NCI-H1105 treated with DMSO at 0.1 percent for 48 hours (cell line): ENCODE data around the gene TEX264.
"Not testable (repeated sequence)": the region's sequence is repeated elsewhere in the genome, so short reads cannot be mapped to it uniquely, and the experiment has no call there.

Experiments used
- DNase-seq: peaks from one replicate; lab custom pipeline; 2025; lab: John Stamatoyannopoulos, UW

The TEX264 gene, protein sequence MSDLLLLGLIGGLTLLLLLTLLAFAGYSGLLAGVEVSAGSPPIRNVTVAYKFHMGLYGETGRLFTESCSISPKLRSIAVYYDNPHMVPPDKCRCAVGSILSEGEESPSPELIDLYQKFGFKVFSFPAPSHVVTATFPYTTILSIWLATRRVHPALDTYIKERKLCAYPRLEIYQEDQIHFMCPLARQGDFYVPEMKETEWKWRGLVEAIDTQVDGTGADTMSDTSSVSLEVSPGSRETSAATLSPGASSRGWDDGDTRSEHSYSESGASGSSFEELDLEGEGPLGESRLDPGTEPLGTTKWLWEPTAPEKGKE

DNA sequence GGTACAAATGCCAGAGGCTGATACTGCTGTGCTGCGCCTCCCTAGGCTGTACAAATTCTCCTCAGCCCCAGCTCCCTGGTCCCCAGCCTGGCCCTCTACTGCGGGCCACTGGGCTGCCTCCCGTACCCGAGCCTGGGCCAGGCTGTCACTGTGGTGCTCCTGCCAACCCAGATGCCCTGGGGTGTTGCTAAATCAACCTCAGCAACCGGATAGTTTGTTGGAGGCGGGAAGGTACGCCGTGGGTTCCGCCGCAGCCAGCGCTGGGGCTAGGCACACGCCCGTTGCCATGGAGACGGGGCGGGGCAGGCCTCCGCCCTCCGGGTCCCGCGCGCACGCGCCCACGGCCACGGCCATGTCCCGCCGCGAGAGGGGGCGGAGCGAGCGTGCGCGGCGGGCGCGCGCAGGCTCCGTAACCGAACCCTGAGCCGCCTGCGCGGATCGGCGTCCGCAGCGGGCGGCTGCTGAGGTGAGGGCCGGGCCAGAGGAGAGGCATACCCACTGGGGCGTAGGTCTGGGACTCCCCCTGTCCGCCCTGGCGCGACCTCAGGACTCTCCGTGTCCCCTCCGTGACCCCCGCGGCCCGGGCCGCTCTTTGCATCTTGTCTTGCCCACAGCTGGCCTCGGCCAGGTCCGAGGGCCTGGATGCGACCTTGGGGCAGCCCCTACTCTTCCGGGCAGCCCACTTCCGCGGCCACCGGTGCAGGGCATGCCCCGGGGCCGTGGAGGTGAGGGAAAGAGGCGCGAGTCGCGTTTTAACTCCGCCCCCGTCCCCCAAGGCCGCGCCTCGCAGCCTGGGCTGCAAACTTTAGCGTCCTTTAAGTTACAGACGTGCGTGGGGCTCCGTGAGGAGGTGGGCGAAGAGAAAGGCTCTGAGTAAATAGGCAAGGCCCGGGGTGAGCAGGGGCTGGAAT lies at the start of gene TEX264:
TSS of gene TEX264 (plus strand) at position 430 of the 911 bp plus-strand sequence. CDS start 3,053 bp downstream, outside the sequence.
- DNase-seq, result peak; percentile 56

DNA sequence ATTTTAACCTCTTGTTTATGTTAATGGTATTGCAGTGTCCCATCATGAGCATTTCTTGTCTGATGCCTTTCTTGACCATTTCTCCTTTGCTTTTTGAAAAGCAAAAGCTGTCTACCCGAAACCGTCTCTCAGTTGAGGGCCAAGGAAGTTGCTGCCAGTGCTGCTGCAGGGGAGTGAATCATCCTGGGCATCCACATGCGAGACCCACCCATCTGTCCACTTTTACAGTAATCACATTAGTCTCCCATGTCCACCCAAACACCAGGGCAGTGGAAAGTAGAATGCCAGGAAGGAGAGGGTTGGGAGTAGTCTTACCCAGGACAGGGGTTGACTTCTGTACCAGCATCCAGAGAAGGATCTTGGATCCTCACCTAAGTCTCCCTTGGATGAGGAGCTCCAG lies 48.6 kb upstream of the TEX264 start:
- DNase-seq, result no peak

DNA sequence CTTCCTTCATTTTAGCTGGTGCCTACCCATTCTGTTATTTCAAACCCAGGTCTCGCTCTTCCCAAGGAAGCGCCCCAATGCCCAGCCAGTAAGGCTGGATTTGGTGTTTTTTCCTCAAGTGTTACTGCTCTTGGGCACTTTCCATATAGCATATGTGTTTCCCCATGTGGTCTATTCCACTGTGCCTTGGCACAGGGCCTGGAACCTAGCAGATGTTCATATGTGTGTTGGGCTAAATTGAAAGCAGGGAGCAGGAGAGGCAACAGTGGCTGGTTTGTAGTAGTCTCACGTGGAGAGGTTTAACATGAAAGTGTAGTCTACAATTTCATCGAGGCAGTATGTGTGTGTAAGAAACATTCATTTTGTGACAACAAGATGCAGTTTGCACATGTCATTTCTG lies 48.2 kb upstream of the TEX264 start:
- no peak for DNase-seq

DNA sequence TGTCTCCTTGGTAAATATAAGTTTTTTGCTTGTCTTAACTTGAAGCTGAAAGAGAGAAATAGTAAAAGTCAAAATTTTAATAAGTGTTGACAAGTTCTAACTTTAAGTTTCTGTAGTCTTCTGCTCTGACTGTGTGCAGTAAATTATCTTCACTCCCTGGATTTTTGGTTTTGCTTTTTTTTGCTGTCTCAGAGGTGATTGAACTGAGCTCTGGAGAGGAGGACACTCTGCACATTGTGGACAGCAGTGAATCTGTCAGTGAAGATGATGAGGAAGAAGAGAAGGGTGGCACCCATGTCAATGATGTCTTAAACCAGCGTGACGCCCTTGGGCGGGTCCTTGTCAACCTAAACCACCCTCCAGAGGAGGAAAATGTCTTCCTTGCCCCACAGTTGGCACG lies 40.5 kb upstream of the TEX264 start:
- no peak for DNase-seq

DNA sequence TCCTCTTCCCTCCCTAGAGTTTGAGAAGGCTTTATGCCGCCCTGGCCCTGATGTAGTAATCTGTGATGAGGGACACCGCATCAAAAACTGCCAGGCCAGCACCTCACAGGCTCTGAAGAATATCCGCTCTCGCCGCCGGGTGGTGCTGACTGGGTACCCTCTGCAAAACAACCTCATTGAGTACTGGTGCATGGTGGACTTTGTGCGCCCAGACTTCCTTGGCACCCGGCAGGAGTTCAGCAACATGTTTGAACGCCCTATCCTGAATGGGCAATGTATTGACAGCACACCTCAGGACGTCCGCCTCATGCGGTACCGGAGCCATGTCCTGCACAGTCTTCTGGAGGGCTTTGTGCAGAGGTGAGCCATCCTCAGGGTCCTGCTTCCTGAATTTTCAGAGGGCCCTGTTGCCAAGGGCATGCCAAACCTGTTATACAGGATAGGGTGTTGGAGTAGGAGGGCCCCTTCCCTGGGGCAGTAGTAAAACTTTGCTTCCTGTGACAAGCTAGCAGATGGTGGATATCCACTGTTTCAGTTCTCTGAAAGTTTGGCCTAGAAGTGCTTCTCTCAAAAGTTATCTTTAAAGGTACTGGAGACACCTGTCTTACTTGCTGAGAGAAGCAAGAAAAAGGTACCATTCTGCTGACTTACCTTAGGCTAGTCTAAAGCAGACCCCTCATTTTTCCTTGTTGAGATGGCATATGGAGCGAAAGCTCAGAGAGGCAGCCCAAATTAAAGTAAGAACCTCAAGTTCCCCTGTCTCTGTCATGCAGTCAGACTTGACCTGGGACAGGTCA lies 33.7 kb upstream of the TEX264 start:
- DNase-seq, result no peak

DNA sequence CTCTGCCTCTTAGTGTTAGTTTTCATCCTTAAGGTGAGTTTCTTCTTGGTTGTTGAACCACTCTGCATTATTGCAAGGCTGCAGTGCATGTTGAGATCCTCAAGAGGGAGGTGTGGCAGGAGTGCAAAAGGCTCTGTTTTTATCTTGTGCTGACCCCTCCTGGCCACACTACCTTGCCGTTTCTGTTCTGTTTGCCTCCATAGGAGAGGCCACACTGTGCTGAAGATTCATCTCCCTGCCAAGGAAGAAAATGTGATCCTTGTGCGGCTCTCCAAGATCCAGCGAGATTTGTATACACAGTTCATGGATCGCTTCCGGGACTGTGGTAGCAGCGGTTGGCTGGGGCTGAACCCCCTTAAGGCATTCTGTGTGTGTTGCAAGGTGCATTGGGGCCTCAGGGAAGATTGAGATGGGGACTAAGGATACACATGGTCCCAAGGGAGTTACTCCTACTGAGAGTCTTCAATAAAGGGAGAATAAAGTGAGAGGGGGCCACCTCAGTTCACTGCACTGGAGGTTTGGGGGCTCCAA lies 33.0 kb upstream of the TEX264 start:
- DNase-seq, result no peak

DNA sequence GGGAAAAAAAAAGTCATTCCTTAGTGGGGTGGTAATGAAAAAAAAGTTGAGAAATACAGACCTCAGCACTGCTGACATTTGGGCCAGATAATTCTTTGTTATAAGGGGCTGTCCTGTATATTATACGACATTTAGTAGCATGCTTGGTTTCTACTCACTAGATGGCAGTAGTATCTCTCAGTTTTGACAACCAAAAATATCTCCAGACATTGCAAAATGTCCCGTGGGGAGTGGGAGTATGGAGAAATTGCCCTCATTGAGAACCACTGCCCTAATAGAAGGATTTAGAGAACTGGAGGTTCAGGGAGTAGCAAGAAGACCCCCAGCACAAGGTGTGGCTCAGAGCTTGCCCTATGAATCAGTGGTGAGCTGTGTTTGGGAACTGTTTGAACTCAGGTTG lies 28.6 kb upstream of the TEX264 start:
- no peak for DNase-seq

DNA sequence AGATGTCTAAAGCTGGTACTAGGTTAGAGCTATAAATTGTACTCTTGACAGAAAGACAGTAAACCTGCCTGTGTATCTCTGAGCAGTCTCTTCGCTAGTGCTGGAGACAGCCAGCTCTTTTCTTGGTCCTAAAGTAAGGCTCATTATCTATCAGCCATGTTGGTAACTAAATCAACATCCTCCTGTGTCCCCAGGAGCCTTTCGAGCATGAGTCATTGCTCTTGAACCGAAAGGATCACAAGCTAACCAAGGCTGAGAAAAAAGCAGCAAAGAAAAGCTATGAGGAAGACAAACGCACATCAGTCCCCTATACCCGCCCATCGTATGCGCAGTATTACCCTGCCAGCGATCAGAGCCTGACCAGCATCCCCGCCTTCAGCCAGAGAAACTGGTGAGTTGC lies 25.0 kb upstream of the TEX264 start:
- no peak for DNase-seq

DNA sequence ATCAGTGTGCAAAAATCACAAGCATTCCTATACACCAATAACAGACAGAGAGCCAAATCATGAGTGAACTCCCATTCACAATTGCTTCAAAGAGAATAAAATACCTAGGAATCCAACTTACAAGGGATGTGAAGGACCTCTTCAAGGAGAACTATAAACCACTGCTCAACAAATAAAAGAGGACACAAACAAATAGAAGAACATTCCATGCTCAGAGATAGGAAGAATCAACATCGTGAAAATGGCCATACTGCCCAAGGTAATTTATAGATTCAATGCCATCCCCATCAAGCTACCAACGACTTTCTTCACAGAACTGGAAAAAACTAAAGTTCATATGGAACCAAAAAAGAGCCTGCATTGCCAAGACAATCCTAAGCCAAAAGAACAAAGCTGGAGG lies 18.9 kb upstream of the TEX264 start:
- not testable (repeated sequence) for DNase-seq

DNA sequence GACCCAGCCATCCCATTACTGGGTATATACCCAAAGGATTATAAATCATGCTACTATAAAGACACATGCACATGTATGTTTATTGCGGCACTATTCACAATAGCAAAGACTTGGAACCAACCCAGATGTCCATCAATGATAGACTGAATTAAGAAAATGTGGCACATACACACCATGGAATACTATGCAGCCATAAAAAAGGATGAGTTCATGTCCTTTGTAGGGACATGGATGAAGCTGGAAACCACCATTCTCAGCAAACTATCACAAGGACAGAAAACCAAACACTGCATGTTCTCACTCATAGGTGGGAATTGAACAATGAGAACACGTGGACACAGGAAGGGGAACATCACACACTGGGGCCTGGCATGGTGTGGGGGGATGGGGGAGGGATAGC lies 17.6 kb upstream of the TEX264 start:
- DNase-seq, result not testable (repeated sequence)

DNA sequence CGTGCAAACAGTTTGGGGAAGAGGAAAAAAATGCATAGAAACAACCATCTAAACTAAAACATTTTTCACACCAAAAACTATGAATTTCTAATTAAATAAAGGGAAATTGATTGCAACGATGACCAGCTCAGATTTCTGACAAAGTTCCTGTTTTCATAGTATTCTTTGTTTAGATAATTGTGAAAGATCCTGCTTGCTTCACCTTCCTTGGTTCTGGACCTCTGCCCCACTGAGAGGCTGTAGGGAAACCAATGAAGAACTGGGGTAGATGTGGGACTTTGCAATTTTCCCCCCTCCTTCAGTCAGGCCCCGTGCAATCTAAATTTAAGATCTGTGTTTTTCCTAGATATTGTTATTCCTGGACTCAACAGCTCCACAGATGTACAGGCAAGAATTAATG lies 13.8 kb upstream of the TEX264 start:
- no peak for DNase-seq

DNA sequence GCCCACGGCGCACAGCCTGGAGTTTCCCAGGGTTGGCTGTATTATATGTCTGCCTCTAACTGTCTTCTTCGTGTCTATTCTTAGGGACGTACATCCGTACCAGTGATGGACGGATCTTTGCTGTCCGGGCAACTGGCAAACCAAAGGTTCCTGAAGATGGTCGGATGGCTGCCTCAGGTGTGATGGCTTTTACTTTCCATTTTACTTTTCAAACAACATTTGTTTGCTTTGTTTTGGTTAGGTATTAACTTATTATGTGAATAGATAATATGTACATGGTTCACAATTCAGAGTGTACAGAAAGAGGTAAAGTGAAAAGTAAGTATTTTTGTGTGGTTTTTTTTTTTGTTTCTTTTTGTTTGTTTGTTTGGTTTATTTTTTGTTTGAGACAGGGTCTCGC lies 11.1 kb upstream of the TEX264 start:
- DNase-seq, result no peak

DNA sequence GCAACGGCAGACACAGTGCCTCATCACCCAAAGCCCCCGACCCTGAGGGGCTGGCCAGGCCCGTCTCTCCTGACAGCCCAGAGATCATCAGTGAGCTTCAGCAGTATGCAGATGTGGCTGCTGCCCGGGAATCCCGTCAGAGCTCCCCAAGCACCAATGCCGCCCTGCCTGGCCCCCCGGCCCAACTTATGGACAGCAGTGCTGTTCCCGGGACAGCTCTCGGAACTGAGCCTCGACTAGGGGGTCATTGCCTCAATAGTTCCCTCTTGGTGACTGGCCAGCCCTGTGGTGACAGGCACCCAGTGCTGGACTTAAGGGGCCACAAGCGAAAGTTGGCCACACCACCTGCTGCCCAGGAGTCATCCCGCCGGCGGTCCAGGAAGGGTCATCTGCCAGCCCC lies 8.6 kb upstream of the TEX264 start:
- no peak for DNase-seq

DNA sequence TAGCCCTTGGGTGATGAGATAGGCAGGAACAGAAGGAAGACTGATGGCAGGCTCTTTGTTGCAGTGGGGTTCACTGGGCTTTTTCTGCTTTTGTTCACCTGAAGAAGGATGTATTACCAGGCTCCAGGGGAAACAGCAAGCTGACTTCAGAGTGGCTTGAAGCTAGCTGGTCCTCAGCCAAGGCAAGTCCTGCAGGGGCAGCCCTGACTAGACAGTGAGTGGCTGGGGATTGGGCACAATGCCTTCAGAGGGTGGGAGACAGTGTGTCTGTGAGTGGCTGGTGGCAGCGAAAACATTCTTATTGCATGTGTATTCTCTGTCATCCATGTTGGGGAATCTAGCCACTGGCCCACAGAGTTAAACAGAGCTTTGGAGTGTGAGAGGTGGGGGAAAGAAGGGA lies 2.3 kb upstream of the TEX264 start:
- no peak for DNase-seq

DNA sequence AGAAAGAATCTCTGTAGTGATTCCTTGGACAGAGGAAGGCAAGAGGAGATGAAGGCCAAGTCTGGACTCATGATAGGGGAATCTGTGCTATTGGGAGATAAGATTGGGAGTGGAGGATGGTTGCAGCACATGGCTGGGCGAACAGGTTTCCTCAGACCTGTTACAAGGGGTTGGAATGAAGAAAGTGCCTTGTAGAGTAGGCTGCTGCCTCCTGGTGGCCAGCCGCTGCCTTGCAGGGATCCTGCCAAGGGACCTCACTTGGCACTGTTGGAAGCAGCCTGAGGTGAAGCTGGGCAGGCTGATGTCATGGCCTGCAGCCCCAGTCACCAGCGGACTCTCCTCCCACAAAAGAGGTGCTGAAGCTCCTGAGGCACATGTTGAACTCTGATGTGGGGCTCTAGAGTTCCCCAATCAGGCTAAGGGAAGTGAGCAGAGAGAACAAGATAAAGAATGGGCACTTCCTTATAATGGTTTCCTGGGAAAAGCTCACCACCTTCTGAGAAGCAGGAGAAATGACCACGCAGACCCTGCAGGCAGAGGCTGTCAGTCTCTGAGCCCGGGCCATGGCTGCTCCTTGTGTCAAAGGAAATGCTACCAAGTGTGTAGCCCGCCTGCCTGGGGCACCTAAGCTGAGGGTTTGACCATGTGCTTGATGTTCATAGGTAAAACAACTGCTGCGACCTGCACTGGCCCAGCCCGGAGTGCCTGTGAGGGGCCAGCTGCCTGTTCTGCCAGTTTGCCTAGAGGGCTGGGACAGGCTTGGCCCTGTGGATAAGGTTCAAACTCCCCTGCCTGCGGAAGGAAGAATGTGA lies 1.6 kb upstream of the TEX264 start:
- peak; percentile 49 for DNase-seq

DNA sequence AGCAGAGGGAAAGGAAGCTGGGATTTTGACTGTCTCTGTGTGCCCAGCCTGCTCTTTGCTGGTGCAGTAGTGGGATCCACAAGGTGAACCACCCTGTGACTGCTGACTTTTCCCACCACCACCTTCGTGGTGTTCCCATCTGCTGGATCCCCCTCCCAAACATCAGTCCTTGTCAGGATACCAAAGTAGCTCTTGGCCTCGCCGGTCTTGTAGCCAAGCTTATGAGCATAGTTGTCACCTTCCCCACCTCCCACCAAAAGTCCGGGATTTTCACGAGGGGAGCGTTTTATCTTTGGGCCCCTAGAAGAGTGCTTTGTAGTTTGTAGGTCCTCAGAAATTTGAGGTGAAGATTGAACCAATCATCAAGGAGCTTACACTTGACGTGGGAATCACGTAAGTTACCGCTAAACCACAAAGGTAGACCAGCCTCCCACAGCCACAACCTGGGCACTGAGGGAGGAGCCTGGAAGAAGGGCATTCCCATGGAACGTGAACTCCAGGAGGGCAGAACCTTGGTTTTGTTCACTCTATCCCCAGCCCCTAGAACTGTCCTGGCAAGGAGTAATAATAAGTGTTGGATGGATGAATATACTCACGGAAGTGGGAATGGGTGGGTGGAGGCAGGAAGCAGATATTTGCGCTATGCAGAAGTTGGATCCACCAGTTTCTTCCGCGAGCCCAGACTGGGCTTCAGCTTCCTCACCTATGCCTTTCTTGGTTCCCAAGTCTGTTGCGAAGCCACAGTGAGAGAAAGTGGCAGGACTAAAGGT lies 814 bp upstream of the TEX264 start:
- DNase-seq, result peak; percentile 6

DNA sequence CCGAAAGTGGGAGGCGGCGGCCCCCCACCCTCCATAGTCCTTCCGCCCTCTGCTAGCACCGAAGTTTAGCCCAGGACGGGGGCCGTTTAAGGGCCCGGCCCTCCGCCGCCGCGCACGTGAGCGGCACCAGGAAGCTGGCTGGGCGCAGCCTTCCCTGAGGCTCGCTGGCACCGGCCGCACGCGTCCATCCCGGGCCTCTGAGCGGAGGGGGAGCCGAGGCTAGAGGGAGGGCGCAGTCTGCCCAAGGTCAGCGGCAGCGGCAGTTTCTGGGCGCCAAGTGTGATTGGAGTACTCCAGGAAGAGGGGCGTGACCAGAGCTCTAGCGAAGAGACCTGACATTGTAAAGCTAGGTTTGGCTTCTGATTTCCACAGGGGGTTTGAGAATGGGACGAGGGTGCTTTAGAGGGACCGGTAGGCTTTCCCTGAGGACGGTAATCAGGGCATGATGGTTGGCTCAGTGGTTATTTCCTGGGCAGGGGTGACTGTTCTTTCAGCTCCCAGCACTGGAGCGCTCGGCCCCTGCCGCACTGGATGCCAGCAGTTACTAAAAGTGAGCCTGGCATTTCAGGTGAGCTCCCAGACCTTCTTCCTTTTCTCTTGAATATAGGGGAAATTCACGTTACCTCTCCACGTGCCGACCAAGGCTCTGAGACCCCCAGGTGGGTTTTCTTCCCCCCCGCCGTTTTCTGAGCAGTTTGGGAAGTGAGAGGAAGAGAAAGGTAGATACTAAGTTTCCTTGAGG lies 853 bp downstream of the TEX264 start:
- peak; percentile 44 for DNase-seq

DNA sequence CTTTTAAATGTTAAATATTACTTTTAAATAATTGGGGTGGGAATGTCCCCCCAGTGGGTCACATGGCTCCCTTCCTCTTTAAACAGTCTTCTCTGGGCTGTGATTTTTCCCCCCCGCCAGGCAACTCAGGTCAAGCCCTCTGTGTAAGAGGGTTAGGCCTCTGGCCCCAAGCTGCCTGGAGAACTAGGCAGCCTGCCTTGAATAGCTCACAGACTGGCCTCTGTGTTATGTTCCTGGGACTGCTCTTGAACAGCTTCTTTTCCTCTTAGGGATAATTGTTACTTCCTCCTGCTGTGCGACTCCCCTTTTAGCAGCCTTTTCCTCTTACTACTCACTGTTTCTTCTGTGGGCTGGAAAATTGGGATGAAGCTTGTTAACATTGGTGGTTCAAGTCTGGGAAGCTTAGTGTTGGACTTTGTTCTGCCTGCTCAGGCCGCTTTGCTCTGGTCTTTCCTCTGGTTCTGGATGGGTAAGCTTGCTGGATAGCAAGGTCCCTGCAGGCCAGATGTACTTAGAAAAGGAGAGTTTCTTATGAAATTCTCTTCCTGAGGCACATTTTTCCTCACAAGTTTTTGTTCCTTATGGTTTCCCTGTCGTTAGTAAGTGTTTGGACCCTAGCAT lies 2.2 kb downstream of the TEX264 start:
- DNase-seq, result no peak
